ENCODE data around the gene CSRP1.
"Not testable (repeated sequence)": the region's sequence is repeated elsewhere in the genome, so short reads cannot be mapped to it uniquely, and the experiment has no call there.

Gene CSRP1

GRCh38 chr1:201498621-201499020 is 8.3 kb downstream of the CSRP1 start:
- Histone ChIP-seq H3K4me1 (peaks cover 21% of the 10 kb centered on the region), H3K27me3 (no peaks in the 10 kb centered on the region), H3K4me3 (no peak overlapping the region), H3K9ac (no peak overlapping the region), H3K36me3 (peaks cover 43% of the 10 kb centered on the region), H3K27ac (no peak overlapping the region), H3K9me3 (peaks cover 4% of the 10 kb centered on the region; the same call in 1 of the 2 replicates), H4K20me1 (peaks cover 12% of the 10 kb centered on the region), H3K4me2 (no peak overlapping the region)
- no peak for TF ChIP-seq Cebpa-rat (IDR thresholded peaks at IDR 0.05)

GRCh38 chr1:201497935-201498509 is 8.9 kb downstream of the CSRP1 start:
- H3K9me3 ChIP-seq, result peaks cover 10% of the 10 kb centered on the region; the same call in 1 of the 2 replicates
- H3K4me3 ChIP-seq, result no peak overlapping the region
- no peak for TF ChIP-seq Cebpa-rat (IDR thresholded peaks at IDR 0.05)
- no peak overlapping the region for H3K4me2 ChIP-seq
- H3K9ac ChIP-seq, result no peak overlapping the region
- peaks cover 16% of the 10 kb centered on the region for H3K4me1 ChIP-seq
- no peaks in the 10 kb centered on the region for H3K27me3 ChIP-seq
- H4K20me1 ChIP-seq, result peaks cover 12% of the 10 kb centered on the region
- H3K36me3 ChIP-seq, result peaks cover 49% of the 10 kb centered on the region
- H3K27ac ChIP-seq, result no peak overlapping the region

- Histone ChIP-seq H3K4me3 (no peak overlapping the region), H3K4me1 (peaks cover 16% of the 10 kb centered on the region), H3K4me2 (peak overlapping the region; percentile 30), H3K27ac (peak overlapping the region; percentile 33; the same call in 1 of the 2 replicates), H4K20me1 (peaks cover 12% of the 10 kb centered on the region), H3K27me3 (no peaks in the 10 kb centered on the region), H3K9me3 (peaks cover 14% of the 10 kb centered on the region; the same call in 1 of the 2 replicates), H3K9ac (peak overlapping the region; percentile 55; the same call in 1 of the 2 replicates), H3K36me3 (peaks cover 62% of the 10 kb centered on the region)
- TF ChIP-seq Cebpa-rat (IDR thresholded peaks at IDR 0.05), result no peak
Observed at GRCh38 chr1:201496296-201496690, 10.6 kb downstream of the CSRP1 start.

GRCh38 chr1:201495551-201496295 is 11.2 kb downstream of the CSRP1 start:
- H4K20me1 ChIP-seq, result peaks cover 12% of the 10 kb centered on the region
- peak overlapping the region; percentile 30 for H3K4me2 ChIP-seq
- TF ChIP-seq Cebpa-rat (IDR thresholded peaks at IDR 0.05), result no peak
- peak overlapping the region; percentile 55; the same call in 1 of the 2 replicates for H3K9ac ChIP-seq
- H3K36me3 ChIP-seq, result peaks cover 62% of the 10 kb centered on the region
- H3K9me3 ChIP-seq, result peaks cover 14% of the 10 kb centered on the region; the same call in 1 of the 2 replicates
- H3K27me3 ChIP-seq, result no peaks in the 10 kb centered on the region
- peaks cover 22% of the 10 kb centered on the region for H3K4me1 ChIP-seq
- H3K27ac ChIP-seq, result peak overlapping the region; percentile 33; the same call in 1 of the 2 replicates
- no peak overlapping the region for H3K4me3 ChIP-seq

GRCh38 chr1:201493757-201494617 is 12.9 kb downstream of the CSRP1 start:
- H3K27me3 ChIP-seq, result no peaks in the 10 kb centered on the region
- H3K4me2 ChIP-seq, result no peak overlapping the region
- no peak overlapping the region for H3K9ac ChIP-seq
- peaks cover 35% of the 10 kb centered on the region for H3K4me1 ChIP-seq
- no peak overlapping the region for H3K27ac ChIP-seq
- H4K20me1 ChIP-seq, result peaks cover 9% of the 10 kb centered on the region
- peaks cover 14% of the 10 kb centered on the region; the same call in 1 of the 2 replicates for H3K9me3 ChIP-seq
- TF ChIP-seq Cebpa-rat (IDR thresholded peaks at IDR 0.05), result no peak
- H3K36me3 ChIP-seq, result peaks cover 77% of the 10 kb centered on the region
- no peak overlapping the region for H3K4me3 ChIP-seq

GRCh38 chr1:201493026-201493656 is 13.8 kb downstream of the CSRP1 start:
- not testable (repeated sequence) for H3K4me2 ChIP-seq, H4K20me1 ChIP-seq, H3K27me3 ChIP-seq, H3K9ac ChIP-seq, H3K4me3 ChIP-seq, H3K27ac ChIP-seq
- Histone ChIP-seq H3K36me3 (peaks cover 77% of the 10 kb centered on the region), H3K9me3 (peaks cover 14% of the 10 kb centered on the region; the same call in 1 of the 2 replicates), H3K4me1 (peaks cover 35% of the 10 kb centered on the region)

GRCh38 chr1:201491896-201492511 is 14.9 kb downstream of the CSRP1 start:
- H3K27me3 ChIP-seq, result no peaks in the 10 kb centered on the region
- no peak overlapping the region for H3K9ac ChIP-seq
- no peak overlapping the region for H3K4me2 ChIP-seq
- H3K4me3 ChIP-seq, result no peak overlapping the region
- no peak overlapping the region for H3K27ac ChIP-seq
- H4K20me1 ChIP-seq, result no peaks in the 10 kb centered on the region
- H3K36me3 ChIP-seq, result peaks cover 86% of the 10 kb centered on the region
- H3K4me1 ChIP-seq, result peaks cover 35% of the 10 kb centered on the region
- H3K9me3 ChIP-seq, result peaks cover 14% of the 10 kb centered on the region; the same call in 1 of the 2 replicates
- no peak for TF ChIP-seq Cebpa-rat (IDR thresholded peaks at IDR 0.05)

GRCh38 chr1:201490708-201491131 is 16.2 kb downstream of the CSRP1 start:
- H3K4me3 ChIP-seq, result no peak overlapping the region
- no peaks in the 10 kb centered on the region for H3K27me3 ChIP-seq
- H3K4me1 ChIP-seq, result peaks cover 26% of the 10 kb centered on the region
- no peak for TF ChIP-seq Cebpa-rat (IDR thresholded peaks at IDR 0.05)
- H3K9me3 ChIP-seq, result peaks cover 14% of the 10 kb centered on the region; the same call in 1 of the 2 replicates
- no peak overlapping the region for H3K9ac ChIP-seq
- peak overlapping the region; percentile 50 for H3K4me2 ChIP-seq
- H3K27ac ChIP-seq, result 0 out of 2 replicates have a peak overlapping the region, but pooled peaks have one; percentile 18
- peaks cover 88% of the 10 kb centered on the region for H3K36me3 ChIP-seq
- no peaks in the 10 kb centered on the region for H4K20me1 ChIP-seq
